IMR-90 (cell line): ENCODE results near the gene LTBP2. TPM values are rescaled to one million over a fixed set of nuclear protein-coding genes. Genes with fewer than 3 reads are reported as not detected.

Source experiments
- ATAC-seq: fragments of 200-7000 bp; cut with Tn5 transposase; 2 replicates; pipeline ENCODE4 v1.9.1; 2020; ENCODE audit warnings: low read depth, mild to moderate bottlenecking, moderate library complexity
- BruUV-seq: library from RNA; stranded (reverse); fragments of 400-500 nt; replicated peaks from 2 replicates; lab custom pipeline; 2021; lab: Mats Ljungman, UMichigan
- CTCF ChIA-PET: fragments of 300-600 bp; formaldehyde crosslinking; extraction: SDS; loops from one replicate; lab custom pipeline; 2021; ENCODE audit warnings: antibody characterized with exemption; lab: Yijun Ruan, JAX
- POLR2A ChIA-PET: fragments of 300-600 bp; sonication (Branson Sonifier 250); formaldehyde crosslinking; loops from one replicate; lab custom pipeline; 2022; ENCODE audit warnings: antibody characterized with exemption; ENCODE audit not compliant: unreplicated experiment; lab: Charles Lee
- DNase-seq: peaks from one replicate; pipeline ENCODE4 v3.0.0; 2013
- H2AFZ ChIP-seq: replicated peaks from 2 replicates; pipeline ENCODE3; 2013; ENCODE audit warnings: low read length, mild to moderate bottlenecking; ENCODE audit not compliant: poor library complexity
- H2AK5ac ChIP-seq: 2 replicates; pipeline ENCODE4 v1.6.1; 2013; ENCODE audit warnings: low read depth, low read length, inconsistent platforms
- H2AK9ac ChIP-seq: replicated peaks from 2 replicates; pipeline ENCODE3; 2013; ENCODE audit warnings: mild to moderate bottlenecking, low read depth, low read length, moderate library complexity; ENCODE audit not compliant: poor library complexity
- H2BK120ac ChIP-seq: 2 replicates; pipeline ENCODE4 v1.6.1; 2013; ENCODE audit warnings: low read depth, low read length, inconsistent platforms
- H2BK15ac ChIP-seq: 3 replicates; pipeline ENCODE4 v1.6.1; 2013; ENCODE audit warnings: low read depth, low read length, inconsistent platforms
- H2BK20ac ChIP-seq: 2 replicates; pipeline ENCODE4 v1.6.1; 2013; ENCODE audit warnings: low read depth, mild to moderate bottlenecking, inconsistent platforms, low read length, moderate library complexity
- H2BK5ac ChIP-seq: 2 replicates; pipeline ENCODE4 v1.6.1; 2013; ENCODE audit warnings: mild to moderate bottlenecking, low read depth, low read length, inconsistent platforms; ENCODE audit not compliant: poor library complexity, severe bottlenecking
- H3K14ac ChIP-seq: replicated peaks from 2 replicates; pipeline ENCODE4 v1.6.1; 2013; ENCODE audit warnings: low read depth, low read length, inconsistent platforms
- H3K18ac ChIP-seq: 2 replicates; pipeline ENCODE4 v1.6.1; 2013; ENCODE audit warnings: low read depth, low read length, control low read depth
- H3K23ac ChIP-seq: 2 replicates; pipeline ENCODE4 v1.6.1; 2013; ENCODE audit warnings: low read depth, low read length, inconsistent platforms
- H3K27ac ChIP-seq: 2 replicates; pipeline ENCODE4 v1.5.1; 2013; ENCODE audit warnings: mild to moderate bottlenecking, control low read depth, low read length; ENCODE audit not compliant: insufficient read depth
- H3K27me3 ChIP-seq: 2 replicates; pipeline ENCODE4 v1.6.1; 2013; ENCODE audit warnings: low read length; ENCODE audit not compliant: control insufficient read depth, insufficient read depth
- H3K36me3 ChIP-seq: 2 replicates; pipeline ENCODE4 v1.6.1; 2013; ENCODE audit warnings: low read length, mixed read lengths; ENCODE audit not compliant: control insufficient read depth, insufficient read depth
- H3K4ac ChIP-seq: 2 replicates; pipeline ENCODE4 v1.6.1; 2013; ENCODE audit warnings: low read depth, low read length, inconsistent platforms
- H3K4me1 ChIP-seq: 2 replicates; pipeline ENCODE4 v1.6.1; 2013; ENCODE audit warnings: low read length, mixed read lengths; ENCODE audit not compliant: control insufficient read depth, insufficient read depth
- H3K4me2 ChIP-seq: 2 replicates; pipeline ENCODE4 v1.6.1; 2013; ENCODE audit warnings: low read depth, mild to moderate bottlenecking, control low read depth, low read length, moderate library complexity
- H3K4me3 ChIP-seq: 2 replicates; pipeline ENCODE4 v1.5.1; 2013; ENCODE audit warnings: low read depth, mild to moderate bottlenecking, control low read depth, low read length, moderate library complexity; ENCODE audit not compliant: insufficient read depth
- H3K56ac ChIP-seq: 2 replicates; pipeline ENCODE4 v1.6.1; 2013; ENCODE audit warnings: low read length, inconsistent platforms; ENCODE audit not compliant: insufficient read depth; ENCODE audit errors: extremely low read depth
- H3K79me1 ChIP-seq, 2 experiments: 2 replicates each; pipeline ENCODE4 v1.6.1; 2013; ENCODE audit warnings: low read length in 2 of 2, inconsistent platforms in 1 of 2, low read depth in 1 of 2
- H3K9ac ChIP-seq: 2 replicates; pipeline ENCODE4 v1.6.1; 2013; ENCODE audit warnings: low read depth, low read length, control low read depth
- H3K9me1 ChIP-seq: 2 replicates; pipeline ENCODE4 v1.6.1; 2013; ENCODE audit warnings: low read length, inconsistent platforms; ENCODE audit not compliant: insufficient read depth
- H3K9me3 ChIP-seq: 2 replicates; pipeline ENCODE4 v1.6.1; 2013; ENCODE audit warnings: low read length; ENCODE audit not compliant: control insufficient read depth, insufficient read depth
- H4K20me1 ChIP-seq: 2 replicates; pipeline ENCODE4 v1.6.1; 2013; ENCODE audit warnings: low read length, inconsistent platforms; ENCODE audit not compliant: insufficient read depth
- H4K5ac ChIP-seq: 2 replicates; pipeline ENCODE4 v1.6.1; 2013; ENCODE audit warnings: mild to moderate bottlenecking, low read depth, low read length, control low read depth
- H4K8ac ChIP-seq, 2 experiments: 2 replicates each; pipeline ENCODE4 v1.6.1; 2013; ENCODE audit warnings: low read depth in 2 of 2, low read length in 2 of 2, control low read depth in 1 of 2, inconsistent platforms in 1 of 2
- H4K91ac ChIP-seq: 2 replicates; pipeline ENCODE4 v1.6.1; 2013; ENCODE audit warnings: low read depth, low read length, inconsistent platforms; ENCODE audit not compliant: insufficient read depth
- BHLHE40 ChIP-seq: fragments of 150-350 bp; IDR thresholded peaks from 2 replicates; pipeline ENCODE4 v1.6.1; 2016; ENCODE audit warnings: mild to moderate bottlenecking, low read depth, low read length
- CEBPB ChIP-seq: IDR thresholded peaks from 2 replicates; pipeline ENCODE4 v1.6.1; 2012; ENCODE audit warnings: low read depth, low read length, improper control_type of control experiment
- CHD1 ChIP-seq: IDR thresholded peaks from 2 replicates; pipeline ENCODE4 v1.6.1; 2012; ENCODE audit warnings: low read depth, low read length, improper control_type of control experiment
- MXI1 ChIP-seq: IDR thresholded peaks from 2 replicates; pipeline ENCODE4 v1.6.1; 2012; ENCODE audit warnings: low read depth, mild to moderate bottlenecking, low read length, moderate library complexity, borderline replicate concordance
- NFE2L2 ChIP-seq: fragments of 150-350 bp; IDR thresholded peaks from 2 replicates; pipeline ENCODE4 v1.6.1; 2016; ENCODE audit warnings: low read depth, mild to moderate bottlenecking, low read length
- RAD21 ChIP-seq: IDR thresholded peaks from 2 replicates; pipeline ENCODE4 v1.6.1; 2012; ENCODE audit warnings: low read length, improper control_type of control experiment
- WGBS, 2 experiments: methylation state at CpG; one replicate each; pipeline versions ENCODE4 v1.1.5 to v1.1.7; 2013; ENCODE audit warnings: missing lambda C conversion rate in 2 of 2; ENCODE audit not compliant: insufficient read length in 1 of 2; ENCODE audit errors: extremely low coverage in 2 of 2; 5-methylcytosine and 5-hydroxymethylcytosine counted together
- dilution Hi-C: fragments of 300-500 bp; cut with HindIII; formaldehyde crosslinking; loops from one replicate; pipeline ENCODE4 v1.14.3; 2018; ENCODE audit warnings: low sequenced_read_pairs; ENCODE audit not compliant: unreplicated experiment
- in situ Hi-C: fragments of 300-500 bp; cut with MboI; formaldehyde crosslinking; loops from 3 replicates; pipeline ENCODE4 v1.14.3; 2019; ENCODE audit warnings: low sequenced_read_pairs, inconsistent platforms, mixed read lengths
- intact Hi-C: fragments of 100-400 bp; cut with micrococcal nuclease; formaldehyde crosslinking; loops from 2 replicates; pipeline ENCODE4 v1.10.0; 2022
- polyA plus RNA-seq, 3 experiments: library from polyadenylated mRNA; depleted of rRNA; stranded (reverse); fragments of >200 nt; gene quantifications; 2 replicates each; pipeline ENCODE4 v1.2.3, GENCODE V29; 2012; ENCODE audit warnings: low replicate concordance in 1 of 3
- total RNA-seq: library from RNA; depleted of rRNA; stranded (reverse); fragments of >200 nt; gene quantifications from 2 replicates; pipeline ENCODE4 v1.2.3, GENCODE V29; 2012
- TF ChIP-seq, protein P1 (sequence below): fragments of 150-350 bp; IDR thresholded peaks from 2 replicates; pipeline ENCODE4 v1.6.1; 2017; ENCODE audit warnings: mild to moderate bottlenecking, antibody characterized with exemption, low read length, low read depth
- TF ChIP-seq, protein P2 (sequence below): fragments of 150-350 bp; IDR thresholded peaks from 2 replicates; pipeline ENCODE4 v1.6.1; 2016; ENCODE audit warnings: low read depth, mild to moderate bottlenecking, low read length, moderate library complexity, borderline replicate concordance

Gene LTBP2
- total and polyA plus RNA-seq, 2 of the 4 experiments (the other 2 are of a cell fraction): 23.8 to 79.3 TPM

DNA sequence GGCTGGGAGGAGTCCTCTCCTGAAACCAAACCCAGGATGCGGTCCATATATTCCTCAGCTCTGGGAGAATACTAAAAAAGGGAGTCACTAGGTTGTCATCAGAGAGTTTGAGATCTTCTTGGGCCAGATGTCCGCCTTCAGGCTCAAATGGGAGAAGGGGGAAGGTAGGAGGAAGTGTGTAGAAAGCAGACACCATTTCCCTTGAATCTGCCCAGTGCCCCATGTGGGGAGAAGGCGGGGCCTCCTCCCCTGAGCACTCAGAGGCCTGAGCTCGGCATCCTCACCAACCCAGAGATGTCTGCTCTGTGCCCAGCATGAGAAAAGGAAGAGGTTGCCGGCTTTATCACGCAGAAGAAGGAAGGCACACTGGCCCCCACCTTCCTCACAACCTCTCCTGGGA is 37.3 kb downstream of the LTBP2 start:
- H3K4me2 ChIP-seq: no peak overlapping the region
- in situ Hi-C loops (no loop called here), dilution Hi-C loops (no loop called here), intact Hi-C loops (loop anchor here (5.0 kb wide), 1 partner anchor 33 kb away; no protein-coding TSS in a partner anchor)
- no peak overlapping the region for H3K56ac ChIP-seq
- H3K9me3 ChIP-seq: no peaks in the 10 kb centered on the region
- DNase-seq (peak; percentile 21), ATAC-seq (no peak)
- H3K27ac ChIP-seq: peak overlapping the region; percentile 98; the same call in 1 of the 2 replicates
- no peaks in the 10 kb centered on the region for H3K36me3 ChIP-seq
- no peaks in the 10 kb centered on the region for H3K27me3 ChIP-seq
- peaks cover 60% of the 10 kb centered on the region for H3K4me1 ChIP-seq
- H3K18ac ChIP-seq: peak overlapping the region; percentile 86
- peak overlapping the region; percentile 93 to 97; a peak in 3 of 4 replicates for H4K8ac ChIP-seq
- H2AK5ac ChIP-seq: peak overlapping the region; percentile 99
- BruUV-seq: no TSS peak
- TF ChIP-seq CEBPB (no peak), CHD1 (no peak), RAD21 (no peak), BHLHE40 (no peak), MXI1 (no peak), NFE2L2 (no peak)
- TF ChIP-seq, protein P1, sequence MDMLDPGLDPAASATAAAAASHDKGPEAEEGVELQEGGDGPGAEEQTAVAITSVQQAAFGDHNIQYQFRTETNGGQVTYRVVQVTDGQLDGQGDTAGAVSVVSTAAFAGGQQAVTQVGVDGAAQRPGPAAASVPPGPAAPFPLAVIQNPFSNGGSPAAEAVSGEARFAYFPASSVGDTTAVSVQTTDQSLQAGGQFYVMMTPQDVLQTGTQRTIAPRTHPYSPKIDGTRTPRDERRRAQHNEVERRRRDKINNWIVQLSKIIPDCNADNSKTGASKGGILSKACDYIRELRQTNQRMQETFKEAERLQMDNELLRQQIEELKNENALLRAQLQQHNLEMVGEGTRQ: no peak
- TF ChIP-seq, protein P2, sequence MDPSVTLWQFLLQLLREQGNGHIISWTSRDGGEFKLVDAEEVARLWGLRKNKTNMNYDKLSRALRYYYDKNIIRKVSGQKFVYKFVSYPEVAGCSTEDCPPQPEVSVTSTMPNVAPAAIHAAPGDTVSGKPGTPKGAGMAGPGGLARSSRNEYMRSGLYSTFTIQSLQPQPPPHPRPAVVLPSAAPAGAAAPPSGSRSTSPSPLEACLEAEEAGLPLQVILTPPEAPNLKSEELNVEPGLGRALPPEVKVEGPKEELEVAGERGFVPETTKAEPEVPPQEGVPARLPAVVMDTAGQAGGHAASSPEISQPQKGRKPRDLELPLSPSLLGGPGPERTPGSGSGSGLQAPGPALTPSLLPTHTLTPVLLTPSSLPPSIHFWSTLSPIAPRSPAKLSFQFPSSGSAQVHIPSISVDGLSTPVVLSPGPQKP: no peak
- peak overlapping the region; percentile 61 for H2AK9ac ChIP-seq
- peaks cover 34 to 77% of the 10 kb centered on the region in 2 experiments for H3K79me1 ChIP-seq
- H3K4ac ChIP-seq: peak overlapping the region; percentile 99
- CTCF ChIA-PET: interaction anchor here (0.5 to 2.7 kb wide), 3 partner anchors 24 to 96 kb away, joined by 3 to 7 read pairs (median 3); no protein-coding TSS in a partner anchor
- H4K91ac ChIP-seq: peak overlapping the region; percentile 99
- no peaks in the 10 kb centered on the region; the same call in 1 of the 2 replicates for H4K20me1 ChIP-seq
- H4K5ac ChIP-seq: peak overlapping the region; percentile 77
- H2BK20ac ChIP-seq: peak overlapping the region; percentile 99
- no peak overlapping the region for H3K9ac ChIP-seq
- H3K23ac ChIP-seq: peak overlapping the region; percentile 97
- peak overlapping the region; percentile 100 for H2BK5ac ChIP-seq
- peak overlapping the region; percentile 99 for H3K14ac ChIP-seq
- peak overlapping the region; percentile 100 for H2BK120ac ChIP-seq
- POLR2A ChIA-PET: no interaction called here
- WGBS, 2 experiments: no CpG with 5 or more reads among the region's 6 CpGs
- H3K9me1 ChIP-seq: peaks cover 55% of the 10 kb centered on the region
- H2AFZ ChIP-seq: peak overlapping the region; percentile 27
- peak overlapping the region; percentile 98; the same call in 2 of the 3 replicates for H2BK15ac ChIP-seq
- H3K4me3 ChIP-seq: no peak overlapping the region
